Measurements from ENCODE around the gene AQR.

Gene AQR

DNA sequence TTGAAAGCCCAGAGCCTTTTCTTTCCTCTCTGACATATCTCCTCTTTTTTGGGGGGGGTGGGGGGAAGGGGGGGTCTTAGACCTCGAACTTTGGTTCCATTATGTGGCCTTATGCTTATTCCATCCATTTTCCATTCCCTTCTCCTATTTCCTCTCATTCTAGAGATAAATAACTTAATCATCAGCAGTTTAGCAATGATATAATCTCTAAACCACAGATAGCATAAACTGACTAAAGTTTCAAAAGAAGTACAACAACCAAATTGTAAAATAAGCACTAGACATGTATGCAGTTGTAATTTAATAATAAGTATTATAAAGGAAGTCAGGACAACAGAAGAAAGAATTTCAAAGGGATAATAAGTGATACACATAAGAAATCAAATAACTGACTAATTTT lies 64.5 kb downstream of the AQR start:
- H3K36me3 ChIP-seq (ENCODE audit: control insufficient read depth, low read depth, low read length): peaks cover 57% of the 10 kb centered on the region
- H3K9ac ChIP-seq (ENCODE audit: low read length): no peak overlapping the region

DNA sequence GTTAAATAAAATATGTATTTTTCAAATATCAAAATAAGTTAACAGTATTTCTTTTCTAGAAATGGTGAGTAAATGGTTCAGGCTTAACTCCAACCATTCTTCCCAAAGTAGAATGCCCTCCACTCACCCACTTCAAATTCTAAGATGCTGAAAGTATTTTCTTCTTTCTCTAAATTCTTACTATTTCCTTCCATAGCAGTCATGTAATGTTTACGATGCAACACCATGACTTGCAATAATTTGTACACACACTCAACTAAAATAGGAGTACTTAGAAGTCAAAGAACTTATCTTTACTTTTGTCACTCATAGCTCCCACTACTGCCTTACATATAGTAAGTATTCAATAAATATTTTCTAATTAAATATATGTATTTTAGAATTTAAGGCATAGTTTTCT lies 65.0 kb downstream of the AQR start:
- no peak overlapping the region for H3K27ac ChIP-seq (ENCODE audit: low read length)
- no peak overlapping the region for H3K4me3 ChIP-seq (ENCODE audit: low read length)
- H3K27me3 ChIP-seq (ENCODE audit: control insufficient read depth, insufficient read depth, low read length): no peaks in the 10 kb centered on the region
- H3K36me3 ChIP-seq (ENCODE audit: control insufficient read depth, low read depth, low read length): peaks cover 55% of the 10 kb centered on the region
- H3K4me1 ChIP-seq (ENCODE audit: control insufficient read depth, low read depth, low read length): no peaks in the 10 kb centered on the region
- H3K9me3 ChIP-seq (ENCODE audit: control insufficient read depth, low read depth, low read length): no peaks in the 10 kb centered on the region
- H3K9ac ChIP-seq (ENCODE audit: low read length): no peak overlapping the region

More for the DNA sequence above, 64.5 kb downstream of the AQR start:
- H3K27me3 ChIP-seq (ENCODE audit: control insufficient read depth, insufficient read depth, low read length): no peaks in the 10 kb centered on the region
- no peaks in the 10 kb centered on the region for H3K4me1 ChIP-seq (ENCODE audit: control insufficient read depth, low read depth, low read length)
- no peak overlapping the region for H3K27ac ChIP-seq (ENCODE audit: low read length)
- no peak overlapping the region for H3K4me3 ChIP-seq (ENCODE audit: low read length)
- H3K9me3 ChIP-seq (ENCODE audit: control insufficient read depth, low read depth, low read length): no peaks in the 10 kb centered on the region

DNA sequence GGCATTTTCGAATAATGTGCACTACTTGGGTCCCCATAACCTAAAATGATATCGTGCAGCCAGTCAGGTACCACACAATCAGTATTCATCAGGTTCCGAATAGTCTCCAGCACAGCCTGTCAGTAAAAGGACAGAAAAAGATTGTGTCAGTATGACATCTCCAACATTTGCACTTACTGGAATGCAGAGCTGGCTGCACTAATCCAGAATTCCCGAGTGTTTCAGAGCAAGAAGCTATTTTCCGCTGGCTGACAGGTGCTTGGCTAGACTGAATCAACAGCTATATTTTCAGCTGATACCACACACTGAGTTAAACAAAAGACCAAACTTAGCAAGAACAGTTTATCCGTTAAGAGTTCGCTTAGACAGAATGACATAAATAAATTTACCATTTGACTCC lies 68.8 kb downstream of the AQR start:
- H3K27ac ChIP-seq (ENCODE audit: low read length): no peak overlapping the region
- H3K4me1 ChIP-seq (ENCODE audit: control insufficient read depth, low read depth, low read length): no peaks in the 10 kb centered on the region
- H3K9ac ChIP-seq (ENCODE audit: low read length): no peak overlapping the region
- H3K4me3 ChIP-seq (ENCODE audit: low read length): no peak overlapping the region
- H3K27me3 ChIP-seq (ENCODE audit: control insufficient read depth, insufficient read depth, low read length): no peaks in the 10 kb centered on the region
- peaks cover 41% of the 10 kb centered on the region for H3K36me3 ChIP-seq (ENCODE audit: control insufficient read depth, low read depth, low read length)
- no peaks in the 10 kb centered on the region for H3K9me3 ChIP-seq (ENCODE audit: control insufficient read depth, low read depth, low read length)

- H3K4me3 ChIP-seq (ENCODE audit: low read length): no peak overlapping the region
- H3K27me3 ChIP-seq (ENCODE audit: control insufficient read depth, insufficient read depth, low read length): no peaks in the 10 kb centered on the region
- H3K9me3 ChIP-seq (ENCODE audit: control insufficient read depth, low read depth, low read length): peaks cover 17% of the 10 kb centered on the region
- no peak overlapping the region for H3K9ac ChIP-seq (ENCODE audit: low read length)
- no peaks in the 10 kb centered on the region for H3K4me1 ChIP-seq (ENCODE audit: control insufficient read depth, low read depth, low read length)
- no peak overlapping the region for H3K27ac ChIP-seq (ENCODE audit: low read length)
- peaks cover 54% of the 10 kb centered on the region for H3K36me3 ChIP-seq (ENCODE audit: control insufficient read depth, low read depth, low read length)
Measured at GRCh38 chr15:34896183-34896582, 73.4 kb downstream of the AQR start.

DNA sequence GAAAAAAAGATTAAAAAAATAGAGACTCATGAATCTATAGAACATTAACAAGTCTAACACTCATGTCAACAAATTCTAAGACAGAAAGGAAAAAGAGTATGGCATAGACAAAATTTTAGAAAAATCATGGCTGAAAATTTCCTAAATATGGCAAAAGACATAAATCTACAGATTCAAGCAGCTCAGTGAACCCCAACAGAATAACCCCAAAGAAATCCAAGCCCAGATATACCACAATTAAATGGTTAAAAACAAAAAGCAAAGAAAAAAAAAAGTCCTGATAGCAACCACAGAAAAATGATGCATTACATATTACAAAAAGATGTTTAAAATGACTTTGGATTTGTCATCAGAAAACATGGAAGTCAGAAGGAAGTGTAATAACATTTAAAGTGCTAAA lies 75.6 kb downstream of the AQR start:
- Histone ChIP-seq H3K4me3 (ENCODE audit: low read length) (no peak overlapping the region), H3K36me3 (ENCODE audit: control insufficient read depth, low read depth, low read length) (peaks cover 57% of the 10 kb centered on the region), H3K4me1 (ENCODE audit: control insufficient read depth, low read depth, low read length) (no peaks in the 10 kb centered on the region), H3K27me3 (ENCODE audit: control insufficient read depth, insufficient read depth, low read length) (no peaks in the 10 kb centered on the region), H3K27ac (ENCODE audit: low read length) (no peak overlapping the region), H3K9me3 (ENCODE audit: control insufficient read depth, low read depth, low read length) (peaks cover 17% of the 10 kb centered on the region), H3K9ac (ENCODE audit: low read length) (no peak overlapping the region)

DNA sequence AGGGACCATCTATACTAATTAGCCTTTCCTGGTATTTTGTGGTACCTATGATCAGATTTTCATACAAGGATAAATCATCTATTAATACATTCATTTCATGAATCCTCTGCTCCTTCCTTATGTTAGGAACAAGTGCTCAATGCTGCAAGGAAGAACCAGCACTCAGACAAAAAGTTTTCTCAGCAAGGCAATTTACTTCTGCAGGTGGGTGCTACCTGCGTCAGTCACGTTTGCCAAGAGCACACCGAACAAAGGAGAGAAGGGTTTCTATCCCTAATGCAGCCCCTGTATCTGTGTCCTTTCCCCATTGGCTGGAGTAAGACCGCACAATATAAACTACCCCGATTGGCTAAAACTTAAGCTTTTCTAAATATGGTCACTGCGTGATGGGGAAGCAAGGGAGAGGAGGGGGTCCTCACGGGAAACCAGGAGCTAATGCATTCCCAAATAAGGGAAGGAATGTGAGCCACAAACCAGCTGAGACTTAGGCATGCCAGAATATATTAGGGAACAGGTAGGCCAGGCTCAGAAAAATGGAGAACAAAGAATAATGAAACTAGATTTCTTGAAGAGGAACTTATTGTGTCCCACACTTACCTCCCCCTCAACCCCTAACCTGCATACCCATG lies 76.5 kb downstream of the AQR start:
- H3K27me3 ChIP-seq (ENCODE audit: control insufficient read depth, insufficient read depth, low read length): no peaks in the 10 kb centered on the region
- H3K4me1 ChIP-seq (ENCODE audit: control insufficient read depth, low read depth, low read length): no peaks in the 10 kb centered on the region
- peaks cover 57% of the 10 kb centered on the region for H3K36me3 ChIP-seq (ENCODE audit: control insufficient read depth, low read depth, low read length)
- no peak overlapping the region for H3K27ac ChIP-seq (ENCODE audit: low read length)
- H3K9ac ChIP-seq (ENCODE audit: low read length): no peak overlapping the region
- no peak overlapping the region for H3K4me3 ChIP-seq (ENCODE audit: low read length)
- peaks cover 17% of the 10 kb centered on the region for H3K9me3 ChIP-seq (ENCODE audit: control insufficient read depth, low read depth, low read length)

GRCh38 chr15:34890424-34890823 lies 79.1 kb downstream of the AQR start:
- H3K9ac ChIP-seq (ENCODE audit: low read length): no peak overlapping the region
- H3K27ac ChIP-seq (ENCODE audit: low read length): no peak overlapping the region
- peaks cover 49% of the 10 kb centered on the region for H3K36me3 ChIP-seq (ENCODE audit: control insufficient read depth, low read depth, low read length)
- peaks cover 17% of the 10 kb centered on the region for H3K9me3 ChIP-seq (ENCODE audit: control insufficient read depth, low read depth, low read length)
- H3K4me1 ChIP-seq (ENCODE audit: control insufficient read depth, low read depth, low read length): no peaks in the 10 kb centered on the region
- no peaks in the 10 kb centered on the region for H3K27me3 ChIP-seq (ENCODE audit: control insufficient read depth, insufficient read depth, low read length)
- no peak overlapping the region for H3K4me3 ChIP-seq (ENCODE audit: low read length)

GRCh38 chr15:34889476-34889875 lies 80.1 kb downstream of the AQR start:
- no peak overlapping the region for H3K4me3 ChIP-seq (ENCODE audit: low read length)
- no peak overlapping the region for H3K9ac ChIP-seq (ENCODE audit: low read length)
- H3K36me3 ChIP-seq (ENCODE audit: control insufficient read depth, low read depth, low read length): peaks cover 55% of the 10 kb centered on the region
- H3K4me1 ChIP-seq (ENCODE audit: control insufficient read depth, low read depth, low read length): no peaks in the 10 kb centered on the region
- H3K27me3 ChIP-seq (ENCODE audit: control insufficient read depth, insufficient read depth, low read length): no peaks in the 10 kb centered on the region
- no peak overlapping the region for H3K27ac ChIP-seq (ENCODE audit: low read length)
- peaks cover 17% of the 10 kb centered on the region for H3K9me3 ChIP-seq (ENCODE audit: control insufficient read depth, low read depth, low read length)

GRCh38 chr15:34886134-34886533 lies 83.4 kb downstream of the AQR start:
- H3K36me3 ChIP-seq (ENCODE audit: control insufficient read depth, low read depth, low read length): peaks cover 58% of the 10 kb centered on the region
- H3K4me3 ChIP-seq (ENCODE audit: low read length): no peak overlapping the region
- H3K27ac ChIP-seq (ENCODE audit: low read length): no peak overlapping the region
- no peaks in the 10 kb centered on the region for H3K4me1 ChIP-seq (ENCODE audit: control insufficient read depth, low read depth, low read length)
- no peak overlapping the region for H3K9ac ChIP-seq (ENCODE audit: low read length)
- H3K9me3 ChIP-seq (ENCODE audit: control insufficient read depth, low read depth, low read length): no peaks in the 10 kb centered on the region
- no peaks in the 10 kb centered on the region for H3K27me3 ChIP-seq (ENCODE audit: control insufficient read depth, insufficient read depth, low read length)

- Histone ChIP-seq H3K36me3 (ENCODE audit: control insufficient read depth, low read depth, low read length) (peaks cover 59% of the 10 kb centered on the region), H3K9ac (ENCODE audit: low read length) (no peak overlapping the region)
Measured at GRCh38 chr15:34883633-34884032, 85.9 kb downstream of the AQR start.

GRCh38 chr15:34883042-34883441 lies 86.5 kb downstream of the AQR start:
- Histone ChIP-seq H3K36me3 (ENCODE audit: control insufficient read depth, low read depth, low read length) (peaks cover 59% of the 10 kb centered on the region), H3K27ac (ENCODE audit: low read length) (no peak overlapping the region), H3K4me1 (ENCODE audit: control insufficient read depth, low read depth, low read length) (no peaks in the 10 kb centered on the region)

More at GRCh38 chr15:34883633-34884032, 85.9 kb downstream of the AQR start:
- no peaks in the 10 kb centered on the region for H3K4me1 ChIP-seq (ENCODE audit: control insufficient read depth, low read depth, low read length)
- no peak overlapping the region for H3K4me3 ChIP-seq (ENCODE audit: low read length)
- H3K27ac ChIP-seq (ENCODE audit: low read length): no peak overlapping the region
- no peaks in the 10 kb centered on the region for H3K27me3 ChIP-seq (ENCODE audit: control insufficient read depth, insufficient read depth, low read length)
- no peaks in the 10 kb centered on the region for H3K9me3 ChIP-seq (ENCODE audit: control insufficient read depth, low read depth, low read length)

DNA sequence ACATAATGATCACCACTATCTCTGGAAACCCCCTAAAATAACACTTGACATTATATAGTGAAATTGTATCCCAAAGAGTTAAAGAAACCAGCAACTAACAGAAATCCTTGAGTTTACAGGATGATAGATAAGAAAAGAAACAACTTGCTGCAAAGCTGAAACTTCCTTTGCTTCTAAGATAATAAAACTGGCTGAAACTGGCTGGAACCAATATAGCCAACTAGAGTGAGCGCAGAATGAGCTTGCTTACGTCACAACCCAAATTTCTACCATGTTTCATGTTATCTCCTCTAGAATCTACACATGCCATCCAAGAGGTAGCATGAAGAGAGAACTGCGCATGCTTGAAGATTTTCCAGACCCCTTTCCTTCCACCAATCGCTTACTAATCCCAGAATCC lies 90.4 kb downstream of the AQR start:
- H3K9ac ChIP-seq (ENCODE audit: low read length): no peak overlapping the region
- no peak overlapping the region for H3K4me3 ChIP-seq (ENCODE audit: low read length)

More at GRCh38 chr15:34883042-34883441, 86.5 kb downstream of the AQR start:
- H3K4me3 ChIP-seq (ENCODE audit: low read length): no peak overlapping the region
- H3K27me3 ChIP-seq (ENCODE audit: control insufficient read depth, insufficient read depth, low read length): no peaks in the 10 kb centered on the region
- no peaks in the 10 kb centered on the region for H3K9me3 ChIP-seq (ENCODE audit: control insufficient read depth, low read depth, low read length)
- H3K9ac ChIP-seq (ENCODE audit: low read length): no peak overlapping the region

More for the DNA sequence above, 90.4 kb downstream of the AQR start:
- H3K27me3 ChIP-seq (ENCODE audit: control insufficient read depth, insufficient read depth, low read length): no peaks in the 10 kb centered on the region
- H3K4me1 ChIP-seq (ENCODE audit: control insufficient read depth, low read depth, low read length): no peaks in the 10 kb centered on the region
- peaks cover 58% of the 10 kb centered on the region for H3K36me3 ChIP-seq (ENCODE audit: control insufficient read depth, low read depth, low read length)
- H3K27ac ChIP-seq (ENCODE audit: low read length): no peak overlapping the region
- H3K9me3 ChIP-seq (ENCODE audit: control insufficient read depth, low read depth, low read length): no peaks in the 10 kb centered on the region
